Transverse colon (tissue), 4 donors: Measurements from ENCODE around the gene RPS3. TPM values are rescaled to one million over a fixed set of nuclear protein-coding genes. Genes with fewer than 3 reads are reported as not detected.

Source experiments
- DNase-seq: peaks from one replicate; pipeline ENCODE4 v3.0.0-alpha.2; 2019
- H3K27ac ChIP-seq, 4 donors: fragments of 200-600 bp; sonication (generic); 2 replicates each; pipeline ENCODE4 v1.5.1; 2016 to 2018; ENCODE audit warnings: inconsistent platforms in 4 of 4
- H3K27me3 ChIP-seq: fragments of 200-600 bp; sonication (generic); 2 replicates; pipeline ENCODE4 v1.5.1; 2017; ENCODE audit warnings: inconsistent platforms
- H3K36me3 ChIP-seq, 4 donors: fragments of 200-600 bp; sonication (generic); 2 replicates each; pipeline ENCODE4 v1.5.1; 2017 to 2019; ENCODE audit warnings: inconsistent platforms in 4 of 4
- H3K4me1 ChIP-seq, 4 donors: fragments of 200-600 bp; sonication (generic); 2 replicates each; pipeline ENCODE4 v1.5.1; 2017 to 2020; ENCODE audit warnings: inconsistent platforms in 4 of 4
- H3K4me3 ChIP-seq, 4 donors: fragments of 200-600 bp; sonication (generic); 1 replicate in 1 of 4; 2 replicates in 3 of 4; pipeline versions ENCODE4 v1.5.1 to v1.6.1; 2017 to 2019; ENCODE audit warnings: inconsistent platforms in 4 of 4
- H3K9me3 ChIP-seq, 2 donors: fragments of 200-600 bp; sonication (generic); 2 replicates each; pipeline ENCODE4 v1.5.1; 2017 to 2019; ENCODE audit warnings: inconsistent platforms in 2 of 2
- EP300 ChIP-seq: sonication (generic); formaldehyde crosslinking; IDR thresholded peaks from one replicate; pipeline ENCODE4 v1.6.1; 2017; ENCODE audit warnings: antibody characterized with exemption, low read depth
- POLR2A ChIP-seq: fragments of 450-650 bp; IDR thresholded peaks from one replicate; pipeline ENCODE4 v1.6.1; 2016; ENCODE audit warnings: antibody characterized with exemption, mild to moderate bottlenecking, moderate library complexity
- POLR2AphosphoS5 ChIP-seq, 3 donors: sonication (generic); formaldehyde crosslinking; IDR thresholded peaks; one replicate each; pipeline ENCODE4 v1.6.1; 2016; ENCODE audit warnings: antibody characterized with exemption in 3 of 3
- WGBS, 2 donors: methylation state at CpG; one replicate each; pipeline ENCODE4 v1.1.5; 2018; ENCODE audit warnings: low coverage in 1 of 2; 5-methylcytosine and 5-hydroxymethylcytosine counted together
- in situ Hi-C, 4 donors: fragments of 200-750 bp; cut with MboI; loops; one replicate each; pipeline versions ENCODE4 v1.15.0 to v1.15.1; 2017; ENCODE audit warnings: low sequenced_read_pairs in 3 of 4, low pct_ligation_motif_present in 1 of 4, low pct_unique_long_range_greater_than_20kb in 1 of 4
- intact Hi-C: fragments of 100-400 bp; cut with DNase I; formaldehyde crosslinking; loops from one replicate; pipeline ENCODE4 v1.15.1; 2023; ENCODE audit warnings: low total_unique reads
- total RNA-seq, 4 donors: library from RNA; depleted of rRNA; stranded (reverse); fragments of >200 nt; gene quantifications; one replicate each; pipeline ENCODE4 v1.1.0, GENCODE V29; 2016
- TF ChIP-seq, protein P1 (sequence below), 5 experiments: fragments of 200-600 bp in 3 of 5; fragments of 450-650 bp in 2 of 5; sonication (generic) in 3 of 5; IDR thresholded peaks; 1 replicate in 2 of 5; 2 replicates in 3 of 5; pipeline ENCODE4 v1.5.1; 2016 to 2017; ENCODE audit warnings: antibody characterized with exemption in 5 of 5, inconsistent platforms in 3 of 5, mild to moderate bottlenecking in 2 of 5, moderate library complexity in 1 of 5

The RPS3 gene
- total RNA-seq, 4 donors from 2014 or later = 492 to 1,045 (median 813) TPM

DNA sequence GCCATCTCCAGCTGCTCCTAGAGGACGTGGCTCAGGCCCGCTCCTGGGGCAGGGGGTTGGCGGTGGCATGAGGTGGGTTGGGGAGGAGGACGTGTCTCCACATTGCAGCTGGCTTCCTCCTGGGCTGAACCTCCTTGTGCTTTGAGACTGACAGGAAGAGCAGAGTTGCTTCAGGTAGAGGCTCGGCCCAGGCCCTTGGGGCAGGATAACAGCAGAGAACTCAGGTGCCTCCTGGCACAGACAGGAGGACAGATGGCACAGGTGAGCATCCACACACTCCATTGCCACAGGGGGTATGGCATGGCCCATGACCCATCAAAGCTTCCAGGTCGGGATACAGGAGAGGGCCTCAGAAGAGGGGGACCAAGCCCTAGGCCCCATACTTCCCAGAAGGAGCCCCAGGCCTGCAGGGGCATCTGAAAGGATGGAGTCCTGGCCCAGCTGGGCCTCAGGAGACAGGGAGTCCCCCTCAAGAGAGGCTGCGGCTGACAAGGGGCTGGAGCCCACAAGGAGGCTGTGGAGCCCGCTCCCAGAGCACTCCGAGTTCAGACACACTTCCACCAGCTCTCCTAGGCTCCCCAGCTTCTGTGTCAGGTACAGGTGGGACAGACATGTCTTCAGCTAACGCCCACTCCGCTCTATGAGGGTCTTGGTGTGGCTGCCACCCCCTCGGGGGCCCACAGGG lies 35.7 kb downstream of the RPS3 start:
- Histone ChIP-seq H3K36me3 (no peaks in the 10 kb centered on the region), H3K27ac (no peak overlapping the region), H3K4me1 (peaks cover 5 to 16% (median 7%) of the 10 kb centered on the region in 4 donors), H3K4me3 (no peak overlapping the region), H3K27me3 (peaks cover 35% of the 10 kb centered on the region), H3K9me3 (no peaks in the 10 kb centered on the region)
- intact Hi-C loops (no loop called here), in situ Hi-C loops (loop anchor here in 1 of 4 donors (25.0 kb wide), 1 partner anchor 102 kb away; the partner anchor contains the start of gene GDPD5)
- no peak for TF ChIP-seq POLR2AphosphoS5 (IDR thresholded peaks at IDR 0.05)
- no peak for DNase-seq
- 53 to 84% methylated on average over 3 to 12 of the region's 12 CpGs for WGBS, 2 donors

DNA sequence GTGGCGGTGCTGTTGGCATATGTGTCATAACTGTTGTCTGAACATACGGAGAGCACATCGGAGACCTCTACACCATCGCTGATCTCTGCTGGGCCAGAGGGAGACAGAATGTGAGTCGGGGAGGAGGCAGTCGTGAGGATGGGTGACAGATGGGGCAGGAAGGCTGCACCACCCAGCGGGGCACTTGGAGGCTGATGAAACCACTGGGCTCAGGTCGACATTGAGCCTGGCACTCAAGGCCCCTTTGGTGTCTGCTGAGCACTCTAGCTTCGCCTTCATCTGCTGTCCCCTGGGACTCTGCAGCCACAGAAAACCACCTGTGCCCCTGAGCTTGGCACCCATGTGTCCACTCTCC lies 36.2 kb downstream of the RPS3 start:
- in situ Hi-C loops = loop anchor here in 1 of 4 donors (25.0 kb wide), 1 partner anchor 102 kb away; the partner anchor contains the start of gene GDPD5
- Histone ChIP-seq H3K9me3 (no peaks in the 10 kb centered on the region), H3K4me1 (peaks cover 1 to 13% (median 4%) of the 10 kb centered on the region in 4 donors), H3K27ac (no peak overlapping the region), H3K36me3 (no peaks in the 10 kb centered on the region), H3K4me3 (no peak overlapping the region), H3K27me3 (peaks cover 31% of the 10 kb centered on the region)
- intact Hi-C loops = no loop called here
- DNase-seq = no peak
- 89% methylated on average over 9 of the region's 9 CpGs; no CpG with 5 or more reads in 1 of the 2 donors for WGBS, 2 donors
- TF ChIP-seq POLR2A = no peak
- no peak for TF ChIP-seq EP300
- no peak for TF ChIP-seq POLR2AphosphoS5 (IDR thresholded peaks at IDR 0.05)
- TF ChIP-seq, protein P1, sequence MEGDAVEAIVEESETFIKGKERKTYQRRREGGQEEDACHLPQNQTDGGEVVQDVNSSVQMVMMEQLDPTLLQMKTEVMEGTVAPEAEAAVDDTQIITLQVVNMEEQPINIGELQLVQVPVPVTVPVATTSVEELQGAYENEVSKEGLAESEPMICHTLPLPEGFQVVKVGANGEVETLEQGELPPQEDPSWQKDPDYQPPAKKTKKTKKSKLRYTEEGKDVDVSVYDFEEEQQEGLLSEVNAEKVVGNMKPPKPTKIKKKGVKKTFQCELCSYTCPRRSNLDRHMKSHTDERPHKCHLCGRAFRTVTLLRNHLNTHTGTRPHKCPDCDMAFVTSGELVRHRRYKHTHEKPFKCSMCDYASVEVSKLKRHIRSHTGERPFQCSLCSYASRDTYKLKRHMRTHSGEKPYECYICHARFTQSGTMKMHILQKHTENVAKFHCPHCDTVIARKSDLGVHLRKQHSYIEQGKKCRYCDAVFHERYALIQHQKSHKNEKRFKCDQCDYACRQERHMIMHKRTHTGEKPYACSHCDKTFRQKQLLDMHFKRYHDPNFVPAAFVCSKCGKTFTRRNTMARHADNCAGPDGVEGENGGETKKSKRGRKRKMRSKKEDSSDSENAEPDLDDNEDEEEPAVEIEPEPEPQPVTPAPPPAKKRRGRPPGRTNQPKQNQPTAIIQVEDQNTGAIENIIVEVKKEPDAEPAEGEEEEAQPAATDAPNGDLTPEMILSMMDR (IDR thresholded peaks at IDR 0.05) = no peak

DNA sequence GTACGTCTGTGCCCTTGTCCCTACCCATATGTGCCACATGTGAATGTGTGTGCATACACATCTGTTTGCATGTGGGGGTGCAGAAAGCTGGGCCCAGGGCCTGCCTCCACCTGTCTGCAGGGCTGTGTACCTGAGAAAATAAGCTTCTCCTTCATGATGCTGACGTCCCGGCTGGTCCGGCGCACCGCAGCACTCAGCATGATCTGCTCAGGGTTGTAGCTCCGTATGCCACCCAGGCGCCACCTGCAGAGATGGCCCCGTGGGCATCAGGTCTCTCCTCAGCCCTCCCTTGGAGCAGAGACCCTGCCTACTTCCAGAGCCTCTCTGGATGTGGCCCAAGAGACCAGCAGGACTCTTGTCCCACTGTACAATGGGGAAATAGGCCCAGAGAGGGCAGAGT lies 37.5 kb downstream of the RPS3 start:
- in situ Hi-C loops = loop anchor here in 1 of 4 donors (25.0 kb wide), 1 partner anchor 100 kb away; the partner anchor contains the start of gene GDPD5
- Histone ChIP-seq H3K4me1 (peaks cover 0 to 3% (median 0%) of the 10 kb centered on the region in 4 donors), H3K36me3 (no peaks in the 10 kb centered on the region), H3K27ac (no peak overlapping the region), H3K9me3 (no peaks in the 10 kb centered on the region), H3K4me3 (no peak overlapping the region), H3K27me3 (peaks cover 18% of the 10 kb centered on the region)
- TF ChIP-seq, protein P1 (IDR thresholded peaks at IDR 0.05) = no peak
- TF ChIP-seq POLR2AphosphoS5 (IDR thresholded peaks at IDR 0.05) = no peak
- no peak for TF ChIP-seq EP300
- no peak for TF ChIP-seq POLR2A
- no peak for DNase-seq
- 71% methylated on average over 6 of the region's 9 CpGs; no CpG with 5 or more reads in 1 of the 2 donors for WGBS, 2 donors
- intact Hi-C loops = no loop called here

DNA sequence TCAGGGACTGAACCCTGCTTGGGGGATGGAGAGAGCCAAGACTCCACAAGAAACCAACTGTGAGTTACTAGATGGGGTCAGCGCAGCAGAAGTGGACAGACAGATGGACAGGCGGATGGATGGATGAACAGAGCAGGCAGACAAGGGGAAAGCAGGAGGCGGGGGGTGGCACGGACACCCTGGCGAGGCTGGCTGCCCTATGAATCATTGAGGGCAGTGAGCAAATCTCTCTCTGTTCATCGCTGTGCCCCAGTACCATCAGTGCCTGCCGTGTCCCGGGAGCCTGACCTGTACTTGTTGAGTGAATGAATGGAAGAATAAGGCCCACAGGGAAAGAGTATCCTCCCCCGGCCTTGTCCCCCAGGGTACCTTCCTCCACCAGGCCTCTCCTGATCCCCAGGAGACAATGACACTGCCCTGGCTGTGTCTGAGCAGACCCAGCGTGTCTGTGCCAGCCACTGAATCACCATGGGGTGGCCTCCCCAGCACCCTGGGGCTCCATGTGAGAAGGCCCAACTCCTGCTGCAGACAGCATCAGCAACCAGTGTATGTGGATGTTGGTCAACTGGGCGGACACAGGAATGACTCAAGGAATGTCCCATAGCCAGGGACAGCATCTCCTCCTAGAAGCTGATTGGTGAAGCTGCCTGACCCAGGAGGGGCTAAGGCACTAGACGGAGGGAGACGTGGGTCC lies 38.8 kb downstream of the RPS3 start:
- Histone ChIP-seq H3K27ac (no peak overlapping the region), H3K4me1 (no peaks in the 10 kb centered on the region), H3K4me3 (no peak overlapping the region), H3K36me3 (no peaks in the 10 kb centered on the region), H3K27me3 (peaks cover 5% of the 10 kb centered on the region), H3K9me3 (no peaks in the 10 kb centered on the region)
- no peak for DNase-seq
- in situ Hi-C loops (loop anchor here in 1 of 4 donors (25.0 kb wide), 1 partner anchor 99 kb away; the partner anchor contains the start of gene GDPD5), intact Hi-C loops (no loop called here)
- TF ChIP-seq POLR2AphosphoS5 (IDR thresholded peaks at IDR 0.05) (no peak), POLR2A (no peak), EP300 (no peak)
- TF ChIP-seq, protein P1 (IDR thresholded peaks at IDR 0.05) = no peak
- WGBS, 2 donors = 80 to 89% methylated on average over 1 to 13 of the region's 13 CpGs
